ENCODE data around the gene MTM1. TPM values are rescaled to one million over a fixed set of nuclear protein-coding genes. Genes with fewer than 3 reads are reported as not detected.

Gene MTM1
- polyA plus RNA-seq, 2 of the 4 experiments (the other 2 are of a cell fraction), result 8.5 to 9.0 TPM

DNA sequence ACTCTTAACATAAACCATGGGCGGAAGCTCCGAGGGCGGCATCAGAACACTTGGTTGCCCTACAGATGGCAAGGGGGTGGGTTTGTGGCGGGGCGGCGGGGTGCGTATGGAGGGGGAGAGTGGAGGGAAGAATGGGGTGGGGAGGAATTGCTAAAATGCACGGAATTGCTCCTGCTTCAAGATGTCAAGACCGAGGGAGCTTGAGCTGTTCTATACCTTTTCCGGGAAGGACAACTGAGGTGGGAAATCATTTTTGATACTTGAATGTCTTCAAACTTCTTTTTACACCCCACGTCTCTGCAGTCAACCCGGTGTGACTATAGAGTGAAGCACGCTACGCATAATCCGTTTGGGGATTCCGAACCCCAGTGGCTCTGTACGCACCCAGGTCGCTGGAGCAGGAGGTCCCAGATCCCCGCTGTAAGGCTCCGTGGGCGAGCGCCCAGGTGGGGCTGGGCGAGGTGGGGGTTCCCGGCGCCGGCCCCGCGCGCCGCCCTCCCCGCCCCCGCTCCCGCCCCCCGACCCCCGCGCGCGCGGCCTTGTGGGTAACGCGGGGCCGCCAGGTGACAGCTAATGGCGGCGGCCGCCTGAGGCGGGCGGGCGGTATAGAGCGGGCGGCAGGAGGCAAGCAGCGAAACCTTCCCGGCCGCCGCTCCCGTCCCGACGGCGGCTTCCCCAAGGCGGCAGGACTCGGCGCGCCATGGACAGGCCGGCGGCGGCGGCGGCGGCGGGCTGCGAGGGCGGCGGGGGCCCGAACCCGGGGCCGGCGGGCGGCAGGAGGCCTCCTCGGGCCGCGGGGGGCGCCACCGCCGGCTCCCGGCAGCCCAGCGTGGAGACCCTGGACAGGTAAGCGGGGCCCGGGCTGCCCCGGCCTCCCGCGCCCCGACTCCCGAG lies 124.7 kb downstream of the MTM1 start, which contains the start of gene MTMR1:
MTMR1 (plus strand) TSS at position 566 of the 894 bp plus-strand sequence; CDS start at position 701, 135 bp downstream.
- peak within 1 kb of the TSS; percentile 85 to 96 for H3K27ac ChIP-seq
- H3K4me3 ChIP-seq, result peak within 1 kb of the TSS; percentile 87
- ChIA-PET POLR2A (interaction anchor here (0.6 to 2.1 kb wide), 4 partner anchors 9 to 754 kb away, joined by 3 to 8 read pairs (median 4); partner anchors contain the start of gene EOLA2), CTCF (interaction anchor here (1.1 to 1.7 kb wide), 3 partner anchors 9 to 24 kb away, joined by 5 to 15 read pairs (median 5); no protein-coding TSS in a partner anchor)
- DNase-seq (ENCODE audit: low read depth in 1 of 2, low spot score in 1 of 2), result peak in 1 of 2 experiments; percentile 33
- under 1% methylated on average over 14 of the region's 92 CpGs for WGBS (ENCODE audit: missing lambda C conversion rate)
- TF ChIP-seq PHF8 (IDR thresholded peaks at IDR 0.05; ENCODE audit: borderline replicate concordance, low read depth) (peak; percentile 17; the same call in 1 of the 2 replicates), SREBF2 (IDR thresholded peaks at IDR 0.05) (no peak), ZC3H11A (IDR thresholded peaks at IDR 0.05) (no peak), EHMT2 (IDR thresholded peaks at IDR 0.05; ENCODE audit: low read depth) (no peak), FOSL2 (IDR thresholded peaks at IDR 0.05) (no peak), FOSL2 (CRISPR knock-in tag; IDR thresholded peaks at IDR 0.05) (no peak), RAD21 (conservative IDR thresholded peaks at IDR 0.05 in 1 of 2, IDR thresholded peaks at IDR 0.05 in 1 of 2) (no peak), JUN (IDR thresholded peaks at IDR 0.05) (peak in 1 of 2 experiments; percentile 52; a peak in 3 of 5 replicates), HDAC2 (IDR thresholded peaks at IDR 0.05) (no peak), MAZ (IDR thresholded peaks at IDR 0.05; ENCODE audit: borderline replicate concordance, low read depth, low read length) (no peak), RARB (CRISPR knock-in tag; IDR thresholded peaks at IDR 0.05) (no peak), POLR2A (IDR thresholded peaks at IDR 0.05; ENCODE audit: low read length) (peak; percentile 17; the same call in 1 of the 2 replicates)
- TF ChIP-seq, protein P1, sequence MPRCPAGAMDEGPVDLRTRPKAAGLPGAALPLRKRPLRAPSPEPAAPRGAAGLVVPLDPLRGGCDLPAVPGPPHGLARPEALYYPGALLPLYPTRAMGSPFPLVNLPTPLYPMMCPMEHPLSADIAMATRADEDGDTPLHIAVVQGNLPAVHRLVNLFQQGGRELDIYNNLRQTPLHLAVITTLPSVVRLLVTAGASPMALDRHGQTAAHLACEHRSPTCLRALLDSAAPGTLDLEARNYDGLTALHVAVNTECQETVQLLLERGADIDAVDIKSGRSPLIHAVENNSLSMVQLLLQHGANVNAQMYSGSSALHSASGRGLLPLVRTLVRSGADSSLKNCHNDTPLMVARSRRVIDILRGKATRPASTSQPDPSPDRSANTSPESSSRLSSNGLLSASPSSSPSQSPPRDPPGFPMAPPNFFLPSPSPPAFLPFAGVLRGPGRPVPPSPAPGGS (IDR thresholded peaks at IDR 0.05), result peak; percentile 53; the same call in 1 of the 3 replicates
- TF ChIP-seq, protein P2, sequence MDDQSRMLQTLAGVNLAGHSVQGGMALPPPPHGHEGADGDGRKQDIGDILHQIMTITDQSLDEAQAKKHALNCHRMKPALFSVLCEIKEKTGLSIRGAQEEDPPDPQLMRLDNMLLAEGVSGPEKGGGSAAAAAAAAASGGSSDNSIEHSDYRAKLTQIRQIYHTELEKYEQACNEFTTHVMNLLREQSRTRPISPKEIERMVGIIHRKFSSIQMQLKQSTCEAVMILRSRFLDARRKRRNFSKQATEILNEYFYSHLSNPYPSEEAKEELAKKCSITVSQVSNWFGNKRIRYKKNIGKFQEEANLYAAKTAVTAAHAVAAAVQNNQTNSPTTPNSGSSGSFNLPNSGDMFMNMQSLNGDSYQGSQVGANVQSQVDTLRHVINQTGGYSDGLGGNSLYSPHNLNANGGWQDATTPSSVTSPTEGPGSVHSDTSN (IDR thresholded peaks at IDR 0.05), result no peak
- TF ChIP-seq, protein P3, sequence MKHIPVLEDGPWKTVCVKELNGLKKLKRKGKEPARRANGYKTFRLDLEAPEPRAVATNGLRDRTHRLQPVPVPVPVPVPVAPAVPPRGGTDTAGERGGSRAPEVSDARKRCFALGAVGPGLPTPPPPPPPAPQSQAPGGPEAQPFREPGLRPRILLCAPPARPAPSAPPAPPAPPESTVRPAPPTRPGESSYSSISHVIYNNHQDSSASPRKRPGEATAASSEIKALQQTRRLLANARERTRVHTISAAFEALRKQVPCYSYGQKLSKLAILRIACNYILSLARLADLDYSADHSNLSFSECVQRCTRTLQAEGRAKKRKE (CRISPR knock-in tag; IDR thresholded peaks at IDR 0.05; ENCODE audit: low read depth), result no peak
- peaks cover 19% of the 10 kb centered on the region for H3K4me1 ChIP-seq
- peaks cover 12% of the 10 kb centered on the region for H3K9me3 ChIP-seq
- peak within 1 kb of the TSS; percentile 87 for H3K4me2 ChIP-seq
- FAIRE-seq, result no peak
- peak; percentile 52 to 62 for ATAC-seq

DNA sequence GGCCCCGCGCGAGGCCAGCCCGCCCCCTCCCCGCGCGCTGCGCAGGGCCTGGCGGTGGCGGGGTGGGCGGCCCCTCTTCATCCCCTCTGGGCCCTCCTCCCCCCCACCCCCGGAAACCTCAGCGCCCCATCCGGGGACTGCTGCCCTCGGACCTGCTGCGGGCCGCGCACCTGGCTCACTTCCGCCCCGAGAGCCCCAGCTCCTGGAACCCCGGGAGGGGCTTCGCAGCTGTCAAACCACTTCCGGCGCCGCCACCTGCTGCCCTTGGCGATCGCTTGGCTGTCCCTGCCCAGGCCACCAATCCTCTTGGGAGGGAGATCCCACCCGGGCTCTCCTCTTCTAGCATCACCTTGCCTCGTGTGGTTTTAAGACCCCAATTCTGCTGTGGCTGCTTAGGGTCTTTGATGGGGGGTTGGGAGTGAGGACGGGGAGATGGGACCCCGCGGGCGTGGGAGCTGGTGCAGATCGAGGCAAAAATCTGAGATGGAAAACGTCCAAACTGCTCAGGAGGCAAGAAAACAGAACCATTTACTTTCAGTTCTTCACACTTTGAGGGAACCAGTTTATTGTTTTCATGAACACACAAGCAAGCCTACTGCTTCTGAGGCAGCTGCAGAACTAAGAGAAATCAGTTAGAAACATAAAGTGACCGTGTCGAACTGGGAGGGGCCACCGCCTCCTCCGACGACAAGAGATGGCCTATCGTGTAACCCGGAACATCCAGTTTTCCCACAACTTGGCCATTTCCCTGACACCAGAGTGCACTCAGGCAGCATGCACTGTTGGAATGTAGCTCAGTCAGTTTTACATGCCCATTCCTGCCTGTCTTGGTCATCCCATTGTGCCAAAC lies 125.5 kb downstream of the MTM1 start:
- peak; percentile 43 to 49; a peak in 4 of 6 replicates for ATAC-seq
- POLR2A ChIA-PET, result interaction anchor here (1.2 to 2.1 kb wide), 2 partner anchors 10 to 755 kb away, joined by 5 to 8 read pairs; partner anchors contain the start of gene EOLA2

More for the DNA sequence above, 125.5 kb downstream of the MTM1 start:
- FAIRE-seq (no peak), DNase-seq (ENCODE audit: low read depth in 1 of 2, low spot score in 1 of 2) (peak; percentile 21 to 52)
- H3K4me3 ChIP-seq, result peak overlapping the region; percentile 87
- H3K9me3 ChIP-seq, result peaks cover 12% of the 10 kb centered on the region
- H3K4me1 ChIP-seq, result peaks cover 15% of the 10 kb centered on the region
- CTCF ChIA-PET, result interaction anchor here (0.9 kb wide), 1 partner anchor 10 kb away, joined by 5 read pairs; no protein-coding TSS in a partner anchor
- TF ChIP-seq EHMT2 (IDR thresholded peaks at IDR 0.05; ENCODE audit: low read depth), result no peak
- TF ChIP-seq, protein P4, sequence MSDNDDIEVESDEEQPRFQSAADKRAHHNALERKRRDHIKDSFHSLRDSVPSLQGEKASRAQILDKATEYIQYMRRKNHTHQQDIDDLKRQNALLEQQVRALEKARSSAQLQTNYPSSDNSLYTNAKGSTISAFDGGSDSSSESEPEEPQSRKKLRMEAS (IDR thresholded peaks at IDR 0.05), result peak; percentile 23; the same call in 1 of the 2 replicates
- TF ChIP-seq TP53 (CRISPR knock-in tag; IDR thresholded peaks at IDR 0.05), result no peak
- peak overlapping the region; percentile 87 for H3K4me2 ChIP-seq
- H3K27ac ChIP-seq, result peak overlapping the region; percentile 85 to 96
- 22% methylated on average over 19 of the region's 42 CpGs for WGBS (ENCODE audit: missing lambda C conversion rate)

All from A549 (cell line).